ENCODE results near the gene SORCS2.
A peak's percentile ranks its signal among the peaks of the same experiment; 100 is the strongest.

The SORCS2 gene

DNA sequence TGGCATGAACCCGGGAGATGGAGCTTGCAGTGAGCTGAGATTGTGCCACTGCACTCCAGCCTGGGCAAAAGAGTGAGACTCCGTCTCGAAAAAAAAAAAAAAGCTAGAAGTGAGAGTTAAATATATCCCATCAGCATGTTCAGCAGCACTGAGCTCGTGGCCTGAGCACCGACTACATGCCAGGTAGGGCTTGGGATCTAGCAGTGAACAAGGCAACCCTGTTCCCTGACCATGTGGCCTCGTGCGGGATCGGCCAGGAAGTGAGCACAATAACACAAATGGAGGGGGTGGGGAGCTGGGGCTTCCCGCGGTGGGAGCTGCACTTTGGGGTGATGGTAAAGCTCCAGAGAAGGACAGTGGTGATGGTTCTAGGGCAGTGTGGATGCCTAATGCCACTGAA lies 436.1 kb downstream of the SORCS2 start:
- no peak for DNase-seq (ENCODE audit: low read depth)
- no peak overlapping the region for H3K4me3 ChIP-seq (ENCODE audit: low read depth, low read length)
- TF ChIP-seq, protein P1, sequence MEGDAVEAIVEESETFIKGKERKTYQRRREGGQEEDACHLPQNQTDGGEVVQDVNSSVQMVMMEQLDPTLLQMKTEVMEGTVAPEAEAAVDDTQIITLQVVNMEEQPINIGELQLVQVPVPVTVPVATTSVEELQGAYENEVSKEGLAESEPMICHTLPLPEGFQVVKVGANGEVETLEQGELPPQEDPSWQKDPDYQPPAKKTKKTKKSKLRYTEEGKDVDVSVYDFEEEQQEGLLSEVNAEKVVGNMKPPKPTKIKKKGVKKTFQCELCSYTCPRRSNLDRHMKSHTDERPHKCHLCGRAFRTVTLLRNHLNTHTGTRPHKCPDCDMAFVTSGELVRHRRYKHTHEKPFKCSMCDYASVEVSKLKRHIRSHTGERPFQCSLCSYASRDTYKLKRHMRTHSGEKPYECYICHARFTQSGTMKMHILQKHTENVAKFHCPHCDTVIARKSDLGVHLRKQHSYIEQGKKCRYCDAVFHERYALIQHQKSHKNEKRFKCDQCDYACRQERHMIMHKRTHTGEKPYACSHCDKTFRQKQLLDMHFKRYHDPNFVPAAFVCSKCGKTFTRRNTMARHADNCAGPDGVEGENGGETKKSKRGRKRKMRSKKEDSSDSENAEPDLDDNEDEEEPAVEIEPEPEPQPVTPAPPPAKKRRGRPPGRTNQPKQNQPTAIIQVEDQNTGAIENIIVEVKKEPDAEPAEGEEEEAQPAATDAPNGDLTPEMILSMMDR (conservative IDR thresholded peaks at IDR 0.05; ENCODE audit: low read depth, low read length), result no peak

DNA sequence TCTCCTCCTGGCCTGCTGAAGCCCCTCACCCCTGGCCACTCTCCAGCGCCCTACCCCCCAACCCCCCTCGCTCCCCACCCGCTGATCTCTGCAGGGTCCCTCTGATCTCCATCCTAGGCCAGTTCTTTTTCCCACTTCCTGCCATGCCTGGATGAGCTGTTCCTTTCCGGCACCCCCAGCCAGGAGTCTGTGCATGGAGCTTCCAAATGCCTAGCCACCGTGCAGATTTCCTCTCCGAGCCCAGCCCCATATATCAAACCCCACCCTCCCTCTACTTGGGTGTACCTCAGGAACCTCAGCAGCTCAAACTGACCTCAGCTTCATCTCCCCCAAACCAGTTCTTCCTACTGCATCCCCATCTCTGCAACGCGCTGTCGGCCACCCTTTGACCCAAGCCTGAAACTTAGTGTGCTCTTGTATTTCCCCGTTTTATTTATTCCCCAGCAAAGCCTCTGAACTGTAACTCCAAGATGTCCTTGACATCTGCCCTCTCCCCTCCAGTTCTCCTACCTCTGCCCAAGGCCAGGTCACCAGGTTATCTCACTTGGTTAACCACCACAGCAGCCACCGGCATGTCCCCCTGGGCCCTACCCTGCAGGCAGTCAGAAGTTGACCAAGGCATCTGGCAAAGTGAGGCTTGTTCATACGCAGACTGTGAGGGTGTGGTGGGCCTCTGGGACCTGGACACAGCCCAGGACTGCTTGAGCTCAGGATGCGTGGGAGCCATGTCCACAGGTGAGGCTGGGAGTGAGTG lies 437.3 kb downstream of the SORCS2 start:
- H3K4me3 ChIP-seq (ENCODE audit: low read depth, low read length), result no peak overlapping the region
- DNase-seq (ENCODE audit: low read depth), result no peak
- TF ChIP-seq, protein P1 (conservative IDR thresholded peaks at IDR 0.05; ENCODE audit: low read depth, low read length), result no peak

DNA sequence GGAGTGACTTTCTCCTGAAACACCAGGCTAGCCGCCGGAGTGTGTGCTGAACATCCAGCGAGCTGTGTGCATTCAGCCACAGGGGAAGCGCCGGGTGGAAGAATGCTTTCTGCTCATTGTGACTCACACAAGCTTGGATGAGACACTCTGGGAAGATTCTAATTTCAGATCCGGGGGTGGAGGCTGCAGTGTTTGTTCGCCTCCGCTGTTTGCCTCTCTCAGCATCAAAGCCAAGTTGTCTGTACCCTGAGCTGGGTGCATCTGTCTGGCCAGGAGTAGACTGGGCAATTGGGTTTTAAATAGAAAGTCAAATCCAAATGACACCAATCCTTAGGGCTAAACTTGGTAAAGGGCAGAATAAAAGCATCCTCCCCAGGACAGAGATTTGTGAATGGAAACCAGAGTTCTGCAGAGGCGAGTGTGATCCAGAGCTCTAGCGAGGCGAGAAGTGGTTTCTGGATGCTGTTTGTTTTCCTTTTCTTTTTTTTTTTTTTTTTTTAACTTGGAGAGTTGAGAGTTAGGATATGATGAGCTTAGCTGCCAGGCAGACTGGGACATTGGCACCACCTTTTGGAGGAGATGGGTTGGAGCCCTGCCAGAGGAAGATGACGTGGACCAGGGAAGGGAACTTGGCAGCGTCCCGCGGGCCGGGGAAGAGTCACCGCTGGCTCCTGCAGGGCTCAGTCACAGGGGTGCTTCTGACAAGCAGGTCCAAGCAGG lies 438.4 kb downstream of the SORCS2 start:
- TF ChIP-seq, protein P1 (conservative IDR thresholded peaks at IDR 0.05; ENCODE audit: low read depth, low read length), result no peak
- DNase-seq (ENCODE audit: low read depth), result peak; percentile 85
- H3K4me3 ChIP-seq (ENCODE audit: low read depth, low read length), result peak overlapping the region; percentile 12

DNA sequence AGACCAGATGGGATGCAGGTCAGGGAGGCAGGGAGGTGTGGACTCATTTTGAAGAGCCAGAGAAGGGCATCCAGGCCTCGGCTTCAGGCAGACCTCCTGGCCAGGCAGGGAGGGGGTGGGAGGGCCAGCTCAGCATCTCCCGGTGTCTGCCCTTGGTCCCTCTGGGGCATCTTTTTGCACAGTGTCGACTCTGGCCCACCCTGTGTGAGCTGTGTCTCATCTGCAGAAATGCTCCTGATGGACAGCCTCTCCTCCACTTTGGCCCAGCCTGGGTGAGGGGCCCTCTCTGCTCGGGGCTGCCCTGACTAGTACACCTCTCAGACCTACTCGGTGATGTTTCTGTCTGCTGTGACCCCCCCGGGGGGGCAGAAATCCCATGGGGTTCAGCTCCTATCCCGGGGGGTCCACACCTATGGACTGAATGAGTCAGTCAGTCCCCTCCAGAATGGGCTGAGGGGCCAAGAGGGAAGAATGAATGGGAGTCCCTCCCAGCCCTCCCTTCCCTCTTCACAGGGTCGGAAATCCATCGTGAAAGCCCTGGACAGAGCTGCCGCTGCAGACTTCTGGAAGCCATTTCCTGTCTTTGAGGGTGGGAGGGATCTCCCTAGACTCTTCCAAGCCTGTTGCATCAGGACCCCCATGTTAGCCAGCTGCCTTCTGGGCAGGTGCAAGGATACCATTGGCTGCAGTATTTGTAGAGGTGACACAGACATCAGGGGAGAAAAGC lies 439.1 kb downstream of the SORCS2 start:
- DNase-seq (ENCODE audit: low read depth), result no peak
- TF ChIP-seq, protein P1 (conservative IDR thresholded peaks at IDR 0.05; ENCODE audit: low read depth, low read length), result no peak
- H3K4me3 ChIP-seq (ENCODE audit: low read depth, low read length), result no peak overlapping the region

DNA sequence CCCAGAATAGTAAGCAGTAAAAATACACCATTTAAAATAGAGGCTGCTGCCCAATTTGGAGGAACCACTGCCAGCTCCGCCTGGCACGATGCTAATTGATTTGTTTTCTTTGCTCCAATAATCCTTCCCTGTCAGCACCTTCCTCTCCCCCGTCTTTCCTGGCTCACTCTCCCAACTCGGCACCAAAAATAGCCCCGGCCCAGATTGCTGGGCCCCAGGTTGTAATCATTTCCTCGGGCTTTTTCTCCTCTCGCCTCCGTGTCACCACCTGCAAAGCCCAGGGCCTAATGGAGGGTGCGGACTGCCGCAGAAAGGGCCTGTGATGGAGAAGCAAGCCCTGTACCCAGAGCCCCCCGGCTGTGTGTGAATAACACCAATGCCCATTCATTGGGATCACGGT lies 440.0 kb downstream of the SORCS2 start:
- DNase-seq (ENCODE audit: low read depth), result no peak
- TF ChIP-seq, protein P1 (conservative IDR thresholded peaks at IDR 0.05; ENCODE audit: low read depth, low read length), result no peak
- H3K4me3 ChIP-seq (ENCODE audit: low read depth, low read length), result no peak overlapping the region

DNA sequence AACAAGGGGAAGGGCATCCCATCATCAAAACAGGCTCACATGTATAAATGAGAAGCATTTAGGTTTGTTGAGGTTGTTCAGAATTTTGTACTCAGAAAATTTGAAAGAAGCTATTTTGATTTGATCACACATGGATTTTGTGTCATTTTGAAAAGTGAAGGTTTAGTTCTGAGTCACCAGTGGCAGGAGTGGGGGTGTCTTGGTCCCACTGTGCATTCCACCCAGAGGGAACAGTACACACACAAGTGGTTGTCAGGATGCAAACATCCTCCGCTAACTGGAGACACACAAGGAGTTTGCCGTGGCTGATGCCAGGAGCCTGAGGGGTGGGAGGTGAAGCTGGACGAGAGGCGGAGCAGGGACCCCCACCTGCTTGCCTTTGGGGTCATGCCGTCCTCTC lies 440.6 kb downstream of the SORCS2 start:
- H3K4me3 ChIP-seq (ENCODE audit: low read depth, low read length), result no peak overlapping the region
- DNase-seq (ENCODE audit: low read depth), result no peak
- TF ChIP-seq, protein P1 (conservative IDR thresholded peaks at IDR 0.05; ENCODE audit: low read depth, low read length), result no peak

All from choroid plexus epithelial cell (primary cell).